Fibroblast of skin of scalp (primary cell): ENCODE results near the gene KRTAP22-2. TPM values are rescaled to one million over a fixed set of nuclear protein-coding genes. Genes with fewer than 3 reads are reported as not detected.

Experiments used
- DNase-seq: peaks from one replicate; pipeline ENCODE4 v3.0.0-alpha.2; 2013
- polyA plus RNA-seq, 2 experiments: library from polyadenylated mRNA; unstranded; fragments of 120-200 nt; gene quantifications; one replicate each; pipeline ENCODE4 v1.2.1, GENCODE V29; 2013; ENCODE audit not compliant: insufficient read length in 2 of 2

Gene KRTAP22-2
- polyA plus RNA-seq (2013, experiment 1 of 2; ENCODE audit: insufficient read length), result not detected
- polyA plus RNA-seq (2013, experiment 2 of 2; ENCODE audit: insufficient read length), result not detected

GRCh38 chr21:30590297-30590696, at the start of gene KRTAP22-2:
Gene KRTAP22-2 (minus strand): TSS chr21:30590397.
- DNase-seq, result no peak

- DNase-seq, result no peak
Measured at GRCh38 chr21:30638686-30639085, 48.5 kb upstream of the KRTAP22-2 start.

- DNase-seq, result no peak
Measured at GRCh38 chr21:30634906-30635305, 44.7 kb upstream of the KRTAP22-2 start, which contains the start of gene KRTAP20-2. Gene KRTAP20-2 (plus strand): TSS chr21:30635206. CDS start chr21:30635264, 58 bp downstream.

GRCh38 chr21:30629200-30629599, 39.0 kb upstream of the KRTAP22-2 start:
- DNase-seq, result no peak

GRCh38 chr21:30628109-30628508, 37.9 kb upstream of the KRTAP22-2 start:
- no peak for DNase-seq

GRCh38 chr21:30625449-30626165, 35.4 kb upstream of the KRTAP22-2 start:
- DNase-seq, result no peak

GRCh38 chr21:30623362-30623761, 33.2 kb upstream of the KRTAP22-2 start:
- no peak for DNase-seq

- DNase-seq, result no peak
Measured at GRCh38 chr21:30620522-30620921, 30.3 kb upstream of the KRTAP22-2 start, which contains the start of gene KRTAP20-4. Gene KRTAP20-4 (plus strand): TSS chr21:30620627.

- no peak for DNase-seq
Measured at GRCh38 chr21:30620080-30620479, 29.9 kb upstream of the KRTAP22-2 start.

GRCh38 chr21:30616125-30616524, 25.9 kb upstream of the KRTAP22-2 start, which contains the start of gene KRTAP20-1:
Gene KRTAP20-1 (plus strand): TSS chr21:30616425. CDS start chr21:30616455, 30 bp downstream.
- no peak for DNase-seq

GRCh38 chr21:30615199-30615598, 25.0 kb upstream of the KRTAP22-2 start:
- DNase-seq, result no peak

- DNase-seq, result no peak
Measured at GRCh38 chr21:30613836-30614235, 23.6 kb upstream of the KRTAP22-2 start, which contains the start of gene KRTAP6-1. Gene KRTAP6-1 (minus strand): TSS chr21:30613930. CDS start chr21:30613904, 26 bp downstream.

GRCh38 chr21:30612132-30612531, 21.9 kb upstream of the KRTAP22-2 start:
- no peak for DNase-seq

GRCh38 chr21:30605968-30606367, 15.8 kb upstream of the KRTAP22-2 start:
- DNase-seq, result no peak

GRCh38 chr21:30600787-30601186, 10.6 kb upstream of the KRTAP22-2 start, which contains the start of gene KRTAP22-1:
Gene KRTAP22-1 (plus strand): TSS chr21:30601087.
- DNase-seq, result no peak

- DNase-seq, result no peak
Measured at GRCh38 chr21:30598802-30599201, 8.6 kb upstream of the KRTAP22-2 start, which contains the start of gene KRTAP6-2. Gene KRTAP6-2 (minus strand): TSS chr21:30598902. CDS start chr21:30598874, 28 bp downstream.

- DNase-seq, result no peak
Measured at GRCh38 chr21:30592140-30592539, 1.9 kb upstream of the KRTAP22-2 start, which contains the start of gene KRTAP6-3. Gene KRTAP6-3 (plus strand): TSS chr21:30592440. CDS start chr21:30592446, 6 bp downstream.

- DNase-seq, result no peak
Measured at GRCh38 chr21:30582870-30583269, 7.3 kb downstream of the KRTAP22-2 start.

GRCh38 chr21:30580132-30580531, 10.1 kb downstream of the KRTAP22-2 start:
- DNase-seq, result no peak

GRCh38 chr21:30579346-30579745, 10.9 kb downstream of the KRTAP22-2 start:
- no peak for DNase-seq

- DNase-seq, result no peak
Measured at GRCh38 chr21:30577766-30578165, 12.4 kb downstream of the KRTAP22-2 start.

- DNase-seq, result no peak
Measured at GRCh38 chr21:30567617-30568016, 22.6 kb downstream of the KRTAP22-2 start.

- no peak for DNase-seq
Measured at GRCh38 chr21:30563630-30564029, 26.6 kb downstream of the KRTAP22-2 start.

GRCh38 chr21:30563072-30563471, 27.1 kb downstream of the KRTAP22-2 start:
- no peak for DNase-seq
